A549 (cell line): Measurements from ENCODE around the gene UBAP1. TPM values are rescaled to one million over a fixed set of nuclear protein-coding genes. Genes with fewer than 3 reads are reported as not detected.
"Not testable (repeated sequence)": the region's sequence is repeated elsewhere in the genome, so short reads cannot be mapped to it uniquely, and the experiment has no call there.

ENCODE experiments used
- ATAC-seq, 2 experiments: fragments of 200-7000 bp in 1 of 2; fragments of >200 bp in 1 of 2; cut with Nextera tagmentation in 1 of 2; cut with Tn5 transposase in 1 of 2; 3 replicates each; pipeline versions ENCODE4 v1.8.0 to v1.9.1; 2018 to 2020; ENCODE audit warnings: mild to moderate bottlenecking in 1 of 2, moderate library complexity in 1 of 2
- CTCF ChIA-PET: fragments of 300-600 bp; sonication (Branson Sonifier 250); formaldehyde crosslinking; extraction: SDS; loops from one replicate; lab custom pipeline; 2021; ENCODE audit warnings: antibody characterized with exemption, inconsistent platforms; lab: Yijun Ruan, JAX
- POLR2A ChIA-PET: fragments of 350-600 bp; formaldehyde crosslinking; extraction: SDS; loops from one replicate; lab custom pipeline; 2021; ENCODE audit warnings: antibody characterized with exemption, inconsistent platforms; lab: Yijun Ruan, JAX
- DNase-seq, 2 experiments: peaks; one replicate each; pipeline versions ENCODE4 v3.0.0 to v3.0.0-alpha.2; 2011 to 2016; ENCODE audit warnings: low read depth in 1 of 2, low spot score in 1 of 2
- FAIRE-seq: peaks from 2 replicates; lab custom pipeline; 2011; peaks lifted over from hg19 to GRCh38; lab: Jason Lieb, UNC
- H3K27ac ChIP-seq, 2 experiments: fragments of >200 bp; sonication (Bioruptor Twin); formaldehyde crosslinking; 3 replicates each; pipeline ENCODE4 v1.5.1; 2016 to 2017
- H3K4me1 ChIP-seq: fragments of >200 bp; sonication (Bioruptor Twin); formaldehyde crosslinking; 3 replicates; pipeline ENCODE4 v1.6.1; 2016
- H3K4me2 ChIP-seq: fragments of >200 bp; sonication (Bioruptor Twin); formaldehyde crosslinking; 3 replicates; pipeline ENCODE4 v1.6.1; 2016
- H3K4me3 ChIP-seq: fragments of >200 bp; sonication (Bioruptor Twin); formaldehyde crosslinking; 3 replicates; pipeline ENCODE4 v1.5.1; 2016
- H3K9me3 ChIP-seq: fragments of >200 bp; sonication (Bioruptor Twin); formaldehyde crosslinking; 3 replicates; pipeline ENCODE4 v1.6.1; 2016
- CEBPB ChIP-seq, 2 experiments: fragments of >200 bp in 1 of 2; sonication (Bioruptor Twin) in 1 of 2; formaldehyde crosslinking in 1 of 2; IDR thresholded peaks; 2 replicates each; pipeline ENCODE4 v1.6.1; 2012 to 2016
- CHD2 ChIP-seq: fragments of 150-350 bp; IDR thresholded peaks from 2 replicates; pipeline ENCODE4 v1.6.1; 2014; ENCODE audit warnings: low read length; ENCODE audit not compliant: partially characterized antibody
- CHD4 ChIP-seq: fragments of 200-600 bp; sonication (generic); IDR thresholded peaks from 2 replicates; pipeline ENCODE4 v1.6.1; 2016; ENCODE audit warnings: antibody characterized with exemption, mild to moderate bottlenecking, borderline replicate concordance
- EP300 ChIP-seq, 2 experiments: fragments of >200 bp; sonication (Bioruptor Twin); formaldehyde crosslinking; IDR thresholded peaks; 2 replicates in 1 of 2; 3 replicates in 1 of 2; pipeline ENCODE4 v1.6.1; 2016 to 2017
- FOSL2 ChIP-seq, 2 experiments: fragments of 450-650 bp in 1 of 2; fragments of >200 bp in 1 of 2; sonication (Bioruptor Twin) in 1 of 2; formaldehyde crosslinking; IDR thresholded peaks; 2 replicates each; pipeline versions ENCODE4 v1.5.0 to v1.6.1; 2016 to 2020; ENCODE audit warnings: mild to moderate bottlenecking in 1 of 2, moderate library complexity in 1 of 2
- HEYL ChIP-seq: fragments of 250-450 bp; sonication (Bioruptor Pico); IDR thresholded peaks from 2 replicates; pipeline ENCODE4 v1.8.0; 2021; ENCODE audit warnings: mild to moderate bottlenecking, moderate library complexity
- HOXB5 ChIP-seq: fragments of 250-450 bp; sonication (Bioruptor Pico); IDR thresholded peaks from 2 replicates; pipeline ENCODE4 v1.5.0; 2020; ENCODE audit warnings: mild to moderate bottlenecking, moderate library complexity
- JUN ChIP-seq, 2 experiments: fragments of >200 bp; sonication (Bioruptor Twin); formaldehyde crosslinking; IDR thresholded peaks; 2 replicates in 1 of 2; 3 replicates in 1 of 2; pipeline ENCODE4 v1.6.1; 2016 to 2017
- JUNB ChIP-seq: fragments of >200 bp; sonication (Bioruptor Twin); formaldehyde crosslinking; IDR thresholded peaks from 2 replicates; pipeline ENCODE4 v1.6.1; 2016
- MAZ ChIP-seq: fragments of 150-350 bp; IDR thresholded peaks from 2 replicates; pipeline ENCODE4 v1.6.1; 2014; ENCODE audit warnings: antibody characterized with exemption, low read depth, low read length, borderline replicate concordance
- MYC ChIP-seq: IDR thresholded peaks from 2 replicates; pipeline ENCODE4 v1.6.1; 2012; ENCODE audit warnings: mild to moderate bottlenecking, inconsistent platforms, low read length, improper control_type of control experiment, borderline replicate concordance
- NPAS2 ChIP-seq: fragments of 250-450 bp; sonication (Bioruptor Pico); IDR thresholded peaks from 2 replicates; pipeline ENCODE4 v1.8.0; 2022; ENCODE audit warnings: mild to moderate bottlenecking, moderate library complexity, borderline replicate concordance
- NR3C1 ChIP-seq: fragments of >200 bp; sonication (Bioruptor Twin); formaldehyde crosslinking; IDR thresholded peaks from 3 replicates; pipeline ENCODE4 v1.6.1; 2017
- POLR2AphosphoS2 ChIP-seq: conservative IDR thresholded peaks from 2 replicates; pipeline ENCODE4 v1.6.1; 2012; ENCODE audit warnings: low read length, improper control_type of control experiment, inconsistent platforms
- RAD21 ChIP-seq, 2 experiments: fragments of >200 bp in 1 of 2; sonication (Bioruptor Twin) in 1 of 2; formaldehyde crosslinking in 1 of 2; IDR thresholded peaks in 1 of 2; conservative IDR thresholded peaks in 1 of 2; 2 replicates in 1 of 2; 3 replicates in 1 of 2; pipeline ENCODE4 v1.6.1; 2012 to 2018; ENCODE audit warnings: inconsistent platforms in 1 of 2
- RARB ChIP-seq: fragments of 250-450 bp; sonication (Bioruptor Pico); IDR thresholded peaks from 2 replicates; pipeline ENCODE4 v1.8.0; 2021; ENCODE audit warnings: mild to moderate bottlenecking, moderate library complexity
- REST ChIP-seq: fragments of 200-600 bp; sonication (generic); IDR thresholded peaks from 2 replicates; pipeline ENCODE4 v1.6.1; 2016; ENCODE audit warnings: antibody characterized with exemption, mild to moderate bottlenecking, moderate library complexity
- SREBF2 ChIP-seq: fragments of 450-650 bp; IDR thresholded peaks from 2 replicates; pipeline ENCODE4 v1.6.1; 2014; ENCODE audit warnings: mild to moderate bottlenecking, moderate library complexity
- ZFP36 ChIP-seq: fragments of 450-650 bp; IDR thresholded peaks from 2 replicates; pipeline ENCODE4 v1.6.1; 2014; ENCODE audit warnings: borderline replicate concordance; ENCODE audit not compliant: partially characterized antibody
- WGBS: methylation state at CpG from one replicate; pipeline ENCODE4 v1.1.6; 2017; ENCODE audit errors: missing lambda C conversion rate; 5-methylcytosine and 5-hydroxymethylcytosine counted together
- polyA plus RNA-seq, 4 experiments: library from polyadenylated mRNA; depleted of rRNA in 3 of 4; stranded (reverse); fragments of >200 nt; fragmentation: RNase III in 1 of 4; extraction: RNeasy Plus Mini Kit Qiagen cat#74134 plus additional on column Dnase treatment in 1 of 4; gene quantifications; 2 replicates in 3 of 4; 3 replicates in 1 of 4; pipeline ENCODE4 v1.2.3, GENCODE V29; 2011 to 2017

The UBAP1 gene
- polyA plus RNA-seq, 2 of the 4 experiments (the other 2 are of a cell fraction) = 38.5 to 73.1 TPM

GRCh38 chr9:34133436-34133949, 45.4 kb upstream of the UBAP1 start:
- TF ChIP-seq REST = no peak
- no peak for TF ChIP-seq MYC
- no peak for TF ChIP-seq ZFP36
- no peak for TF ChIP-seq RARB (CRISPR knock-in tag)
- no peak for TF ChIP-seq MAZ
- no peak for TF ChIP-seq NR3C1
- TF ChIP-seq EP300 (IDR thresholded peaks at IDR 0.05) = no peak
- no peak for TF ChIP-seq JUN (IDR thresholded peaks at IDR 0.05)
- TF ChIP-seq HEYL (CRISPR knock-in tag) = no peak
- no peak for TF ChIP-seq JUNB
- TF ChIP-seq NPAS2 (CRISPR knock-in tag) = no peak
- TF ChIP-seq HOXB5 (CRISPR knock-in tag) = no peak
- no peak for TF ChIP-seq SREBF2
- no peak for TF ChIP-seq CHD4
- no peak for TF ChIP-seq CEBPB (IDR thresholded peaks at IDR 0.05)
- TF ChIP-seq FOSL2 (IDR thresholded peaks at IDR 0.05) = no peak
- TF ChIP-seq FOSL2 (CRISPR knock-in tag; IDR thresholded peaks at IDR 0.05) = no peak
- FAIRE-seq (no peak), DNase-seq (no peak), ATAC-seq (no peak)
- H3K9me3 ChIP-seq = no peaks in the 10 kb centered on the region
- H3K27ac ChIP-seq = no peak overlapping the region
- CTCF ChIA-PET = interaction anchor here (0.8 to 1.2 kb wide), 4 partner anchors 15 to 119 kb away, joined by 3 to 4 read pairs (median 3); no protein-coding TSS in a partner anchor
- peaks cover 13% of the 10 kb centered on the region for H3K4me1 ChIP-seq
- WGBS = 87% methylated on average over 13 of the region's 16 CpGs
- POLR2A ChIA-PET = no interaction called here
- no peak overlapping the region for H3K4me2 ChIP-seq
- no peak overlapping the region for H3K4me3 ChIP-seq

- ChIA-PET POLR2A (no interaction called here), CTCF (interaction anchor here (0.9 to 1.2 kb wide), 3 partner anchors 8 to 62 kb away, joined by 3 read pairs; no protein-coding TSS in a partner anchor)
- Histone ChIP-seq H3K4me2 (no peak overlapping the region), H3K4me3 (no peak overlapping the region), H3K4me1 (peaks cover 14% of the 10 kb centered on the region), H3K9me3 (no peaks in the 10 kb centered on the region), H3K27ac (no peak overlapping the region)
- TF ChIP-seq RAD21 (conservative IDR thresholded peaks at IDR 0.05 in 1 of 2, IDR thresholded peaks at IDR 0.05 in 1 of 2) (no peak), MAZ (no peak), RARB (CRISPR knock-in tag) (no peak), CHD2 (no peak), JUN (IDR thresholded peaks at IDR 0.05) (no peak), REST (no peak), POLR2AphosphoS2 (no peak)
- no peak for ATAC-seq
- FAIRE-seq = no peak
- 93% methylated on average over 30 of the region's 30 CpGs for WGBS
- DNase-seq = no peak
Observed at GRCh38 chr9:34134521-34134920, 44.3 kb upstream of the UBAP1 start.

GRCh38 chr9:34138644-34139043, 40.2 kb upstream of the UBAP1 start:
- CTCF ChIA-PET, H3K4me2 ChIP-seq, DNase-seq, FAIRE-seq, ATAC-seq, H3K4me3 ChIP-seq, H3K27ac ChIP-seq, H3K9me3 ChIP-seq, POLR2A ChIA-PET: not testable (repeated sequence)
- peaks cover 18% of the 10 kb centered on the region; the same call in 2 of the 3 replicates for H3K4me1 ChIP-seq
- 95% methylated on average over 1 of the region's 1 CpG for WGBS
